GM23248 (cell line): Measurements from ENCODE around the gene RNF126.
A peak's percentile ranks its signal among the peaks of the same experiment; 100 is the strongest.

Source experiments
- EZH2 ChIP-seq: fragments of 200-600 bp; sonication (generic); IDR thresholded peaks from 2 replicates; pipeline ENCODE4 v1.6.1; 2018; ENCODE audit warnings: antibody characterized with exemption, mild to moderate bottlenecking; ENCODE audit not compliant: insufficient read depth, poor library complexity, severe bottlenecking
- EZH2phosphoT487 ChIP-seq: fragments of 200-600 bp; sonication (generic); IDR thresholded peaks from 2 replicates; pipeline ENCODE4 v1.6.1; 2018; ENCODE audit warnings: antibody characterized with exemption, moderate library complexity, mild to moderate bottlenecking, low read depth; ENCODE audit not compliant: insufficient read depth

- TF ChIP-seq EZH2 = no peak
- peak; percentile 76; the same call in 1 of the 2 replicates for TF ChIP-seq EZH2phosphoT487
Measured at GRCh38 chr19:611481-611868, 51.5 kb downstream of the RNF126 start.
